SU-DHL-6 (cell line): ENCODE results near the gene PRLHR.

Source experiments
- CTCF ChIP-seq: fragments of 200-600 bp; sonication (generic); IDR thresholded peaks from one replicate; pipeline ENCODE4 v1.5.1; 2017; ENCODE audit warnings: antibody characterized with exemption, mild to moderate bottlenecking, low read length, moderate library complexity; ENCODE audit not compliant: insufficient read depth, poor library complexity, severe bottlenecking
- EZH2phosphoT487 ChIP-seq: fragments of 200-600 bp; sonication (generic), shearing (Covaris generic); conservative IDR thresholded peaks from 2 replicates; pipeline ENCODE4 v1.6.1; 2018; ENCODE audit warnings: mild to moderate bottlenecking, antibody characterized with exemption, low read length, moderate library complexity, mixed read lengths

GRCh38 chr10:118610577-118610976, 15.1 kb upstream of the PRLHR start:
- no peak for TF ChIP-seq CTCF
- no peak for TF ChIP-seq EZH2phosphoT487
